ENCODE results near the gene IL19. TPM values are rescaled to one million over a fixed set of nuclear protein-coding genes. Genes with fewer than 3 reads are reported as not detected.

IL19 gene
- total and polyA plus RNA-seq, 9 of the 15 experiments (the other 6 are each of a cell fraction or from before 2014, with no cell fraction given) = not detected

DNA sequence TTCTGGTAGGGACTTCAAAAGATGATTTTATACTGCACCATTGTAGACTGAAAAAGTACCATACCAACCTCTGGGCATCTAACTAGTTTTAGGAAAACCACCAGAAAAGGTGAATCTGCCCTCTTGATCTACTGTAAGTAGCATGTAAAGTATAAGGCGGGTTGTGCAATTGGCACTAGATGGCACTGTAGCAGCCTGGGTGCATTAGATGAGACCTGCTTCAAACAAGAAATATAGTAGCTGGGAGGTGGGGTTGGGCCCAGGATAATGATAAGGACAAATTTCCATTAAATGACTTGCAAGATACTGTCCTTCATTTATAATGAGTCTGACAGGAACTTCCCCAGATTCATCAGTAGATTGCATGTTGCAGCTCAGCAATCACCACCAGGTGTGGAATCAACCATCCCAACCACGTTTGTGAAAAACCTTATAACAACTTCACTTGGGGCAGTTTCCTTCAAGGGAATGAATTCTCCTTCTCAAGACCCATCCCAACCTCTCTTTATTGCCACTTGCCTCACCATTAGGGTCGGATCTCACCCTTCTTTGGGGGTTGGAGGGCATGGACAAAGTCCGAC, 39.0 kb downstream of the IL19 start:
- Histone ChIP-seq H3K9ac (ENCODE audit: insufficient read depth in 1 of 2, low read depth in 2 of 2, low read length in 2 of 2) (no peak overlapping the region), H3K27me3 (ENCODE audit: control insufficient read depth in 2 of 2, insufficient read depth in 2 of 2, low read length in 2 of 2) (peaks cover 5 to 9% of the 10 kb centered on the region in 2 experiments; a peak in 3 of 5 replicates), H3K9me3 (replicated peaks; ENCODE audit: control insufficient read depth, insufficient read depth, low read depth, low read length) (peaks cover 8% of the 10 kb centered on the region; the same call in 1 of the 2 replicates), H3K79me2 (ENCODE audit: control insufficient read depth, insufficient read depth, low read length) (no peaks in the 10 kb centered on the region), H3K9me1 (ENCODE audit: control insufficient read depth, insufficient read depth, low read length) (no peaks in the 10 kb centered on the region), H4K20me1 (replicated peaks; ENCODE audit: control insufficient read depth, insufficient read depth, low read length) (no peaks in the 10 kb centered on the region), H3K27ac (ENCODE audit: extremely low read depth, low read depth, low read length) (no peak overlapping the region), H2AFZ (ENCODE audit: low read depth, low read length) (no peak overlapping the region), H3K4me2 (ENCODE audit: insufficient read depth, low read length) (no peak overlapping the region), H3K4me1 (replicated peaks in 1 of 2; ENCODE audit: control insufficient read depth in 2 of 2, insufficient read depth in 2 of 2, low read length in 2 of 2) (peaks cover 0 to 2% of the 10 kb centered on the region in 2 experiments; a peak in 2 of 5 replicates), H3K36me3 (ENCODE audit: control insufficient read depth, insufficient read depth, low read length) (no peaks in the 10 kb centered on the region), H3K4me3 (no peak overlapping the region)
- DNase-seq (ENCODE audit: extremely low read depth in 1 of 4, low spot score in 3 of 4) (peak in 1 of 4 experiments; percentile 32), FAIRE-seq (no peak), ATAC-seq (peak; percentile 76)
- ChIA-PET CTCF (ENCODE audit: low intra/inter-chr PET ratio) (interaction anchor here (0.7 to 1.6 kb wide), 6 partner anchors 75 to 173 kb away, joined by 3 to 7 read pairs (median 4); no protein-coding TSS in a partner anchor), POLR2A (interaction anchor here (0.6 kb wide), 2 partner anchors 32 kb away, joined by 3 read pairs; no protein-coding TSS in a partner anchor)
- WGBS (ENCODE audit: insufficient coverage, low coverage, missing lambda C conversion rate) = 2% methylated on average over 4 of the region's 4 CpGs
- in situ Hi-C loops (cut with MboI) (no loop called here), intact Hi-C loops (cut with micrococcal nuclease) (loop anchor here (1.0 to 10.0 kb wide), 5 partner anchors 103 to 315 kb away; no protein-coding TSS in a partner anchor)
- BruUV-seq (replicated peaks) = no TSS peak
- TF ChIP-seq ZNF75A (CRISPR knock-in tag; IDR thresholded peaks at IDR 0.05) (no peak), VEZF1 (CRISPR knock-in tag; IDR thresholded peaks at IDR 0.05) (peak; percentile 26; the same call in 1 of the 2 replicates), PCBP2 (IDR thresholded peaks at IDR 0.05; ENCODE audit: low read depth, low read length, poor library complexity, severe bottlenecking) (no peak), XRCC5 (IDR thresholded peaks at IDR 0.05; ENCODE audit: low read depth, low read length) (no peak), ESRRB (CRISPR knock-in tag; IDR thresholded peaks at IDR 0.05; ENCODE audit: borderline replicate concordance) (no peak), GATA2 (CRISPR knock-in tag; IDR thresholded peaks at IDR 0.05) (no peak)
- TF ChIP-seq, protein P1, sequence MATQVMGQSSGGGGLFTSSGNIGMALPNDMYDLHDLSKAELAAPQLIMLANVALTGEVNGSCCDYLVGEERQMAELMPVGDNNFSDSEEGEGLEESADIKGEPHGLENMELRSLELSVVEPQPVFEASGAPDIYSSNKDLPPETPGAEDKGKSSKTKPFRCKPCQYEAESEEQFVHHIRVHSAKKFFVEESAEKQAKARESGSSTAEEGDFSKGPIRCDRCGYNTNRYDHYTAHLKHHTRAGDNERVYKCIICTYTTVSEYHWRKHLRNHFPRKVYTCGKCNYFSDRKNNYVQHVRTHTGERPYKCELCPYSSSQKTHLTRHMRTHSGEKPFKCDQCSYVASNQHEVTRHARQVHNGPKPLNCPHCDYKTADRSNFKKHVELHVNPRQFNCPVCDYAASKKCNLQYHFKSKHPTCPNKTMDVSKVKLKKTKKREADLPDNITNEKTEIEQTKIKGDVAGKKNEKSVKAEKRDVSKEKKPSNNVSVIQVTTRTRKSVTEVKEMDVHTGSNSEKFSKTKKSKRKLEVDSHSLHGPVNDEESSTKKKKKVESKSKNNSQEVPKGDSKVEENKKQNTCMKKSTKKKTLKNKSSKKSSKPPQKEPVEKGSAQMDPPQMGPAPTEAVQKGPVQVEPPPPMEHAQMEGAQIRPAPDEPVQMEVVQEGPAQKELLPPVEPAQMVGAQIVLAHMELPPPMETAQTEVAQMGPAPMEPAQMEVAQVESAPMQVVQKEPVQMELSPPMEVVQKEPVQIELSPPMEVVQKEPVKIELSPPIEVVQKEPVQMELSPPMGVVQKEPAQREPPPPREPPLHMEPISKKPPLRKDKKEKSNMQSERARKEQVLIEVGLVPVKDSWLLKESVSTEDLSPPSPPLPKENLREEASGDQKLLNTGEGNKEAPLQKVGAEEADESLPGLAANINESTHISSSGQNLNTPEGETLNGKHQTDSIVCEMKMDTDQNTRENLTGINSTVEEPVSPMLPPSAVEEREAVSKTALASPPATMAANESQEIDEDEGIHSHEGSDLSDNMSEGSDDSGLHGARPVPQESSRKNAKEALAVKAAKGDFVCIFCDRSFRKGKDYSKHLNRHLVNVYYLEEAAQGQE (IDR thresholded peaks at IDR 0.05; ENCODE audit: borderline replicate concordance) = peak; percentile 50; the same call in 1 of the 2 replicates
- TF ChIP-seq, protein P1 (CRISPR knock-in tag; IDR thresholded peaks at IDR 0.05; ENCODE audit: low read depth) = no peak

Measured in K562 (cell line).